C4-2B (cell line): Measurements from ENCODE around the gene ADGRD2.

ENCODE experiments used
- H3K27ac ChIP-seq: fragments of 450-650 bp; 2 replicates; pipeline ENCODE4 v1.5.1; 2017
- CTCF ChIP-seq: fragments of 450-650 bp; conservative IDR thresholded peaks from 2 replicates; pipeline ENCODE4 v1.5.1; 2017; ENCODE audit warnings: mild to moderate bottlenecking
- ZFX ChIP-seq: fragments of 450-650 bp; IDR thresholded peaks from 2 replicates; pipeline ENCODE4 v1.6.1; 2017

ADGRD2 gene

GRCh38 chr9:124439086-124439485, 11.2 kb upstream of the ADGRD2 start:
- H3K27ac ChIP-seq: no peak overlapping the region
- TF ChIP-seq ZFX: no peak
- TF ChIP-seq CTCF: no peak

- TF ChIP-seq ZFX: no peak
- no peak for TF ChIP-seq CTCF
- H3K27ac ChIP-seq: no peak overlapping the region
Observed at GRCh38 chr9:124439686-124440243, 10.5 kb upstream of the ADGRD2 start.

- no peak overlapping the region for H3K27ac ChIP-seq
- TF ChIP-seq CTCF (no peak), ZFX (no peak)
Observed at GRCh38 chr9:124440786-124441185, 9.5 kb upstream of the ADGRD2 start.

GRCh38 chr9:124441291-124441690, 9.0 kb upstream of the ADGRD2 start:
- TF ChIP-seq CTCF (no peak), ZFX (no peak)
- no peak overlapping the region for H3K27ac ChIP-seq

- H3K27ac ChIP-seq: no peak overlapping the region
- TF ChIP-seq ZFX (no peak), CTCF (no peak)
Observed at GRCh38 chr9:124442379-124442778, 7.9 kb upstream of the ADGRD2 start.

- H3K27ac ChIP-seq: no peak overlapping the region
- TF ChIP-seq ZFX (no peak), CTCF (no peak)
Observed at GRCh38 chr9:124442826-124443225, 7.4 kb upstream of the ADGRD2 start.

- TF ChIP-seq CTCF: no peak
- TF ChIP-seq ZFX: no peak
- H3K27ac ChIP-seq: no peak overlapping the region
Observed at GRCh38 chr9:124443625-124444024, 6.6 kb upstream of the ADGRD2 start.
